ENCODE data around the gene KASH5. TPM values are rescaled to one million over a fixed set of nuclear protein-coding genes. Genes with fewer than 3 reads are reported as not detected.
"Not testable (repeated sequence)": the region's sequence is repeated elsewhere in the genome, so short reads cannot be mapped to it uniquely, and the experiment has no call there.

The KASH5 gene
- total and polyA plus RNA-seq, 2 of the 13 experiments (the other 11 are each of a cell fraction or from before 2014, with no cell fraction given) = not detected

- Histone ChIP-seq H3K27ac (ENCODE audit: extremely low read length, insufficient read depth, low read length) (no peak overlapping the region), H3K36me3 (replicated peaks in 1 of 2; ENCODE audit: control insufficient read depth in 1 of 2, insufficient read depth in 2 of 2, low read length in 2 of 2) (peaks cover 0 to 1% of the 10 kb centered on the region in 2 experiments; a peak in 1 of 5 replicates), H3K27me3 (ENCODE audit: control insufficient read depth in 1 of 2, insufficient read depth in 2 of 2, low read length in 2 of 2) (no peaks in the 10 kb centered on the region), H3K4me3 (replicated peaks in 1 of 3; ENCODE audit: insufficient read depth in 1 of 3, low read depth in 2 of 3, low read length in 3 of 3) (no peak overlapping the region), H3K9ac (ENCODE audit: insufficient read depth, low read depth, low read length) (no peak overlapping the region), H3K4me2 (ENCODE audit: low read depth, low read length) (no peak overlapping the region), H4K20me1 (ENCODE audit: insufficient read depth, low read length) (no peaks in the 10 kb centered on the region), H3K79me2 (ENCODE audit: insufficient read depth, low read length) (peaks cover 2% of the 10 kb centered on the region), H3K4me1 (ENCODE audit: insufficient read depth, low read length) (peaks cover 4% of the 10 kb centered on the region), H3K9me3 (ENCODE audit: low read length) (no peaks in the 10 kb centered on the region), H2AFZ (ENCODE audit: low read length) (no peak overlapping the region)
- in situ Hi-C loops (cut with HindIII; ENCODE audit: extremely low pct_ligation_motif_present, low pct_unique_long_range_greater_than_20kb) = no loop called here
- POLR2A ChIA-PET = interaction anchor here (1.3 kb wide), 1 partner anchor 8 kb away, joined by 3 read pairs; the partner anchor contains the start of gene PIH1D1
- 100% methylated on average over 3 of the region's 12 CpGs for WGBS (ENCODE audit: low lambda C conversion rate)
- ATAC-seq (no peak), DNase-seq (ENCODE audit: low spot score) (no peak), FAIRE-seq (no peak)
- no TSS peak for BruUV-seq (replicated peaks)
- CTCF ChIA-PET (ENCODE audit: low intra/inter-chr PET ratio, low total read pairs) = no interaction called here
- intact Hi-C loops (cut with micrococcal nuclease; ENCODE audit: unreplicated experiment) = no loop called here
- no peak for TF ChIP-seq SNAPC2 (CRISPR knock-in tag; IDR thresholded peaks at IDR 0.05)
- peak; percentile 50; the same call in 1 of the 2 replicates for TF ChIP-seq ZNF143 (CRISPR knock-in tag; IDR thresholded peaks at IDR 0.05)
- no peak for TF ChIP-seq MLXIP (CRISPR knock-in tag; IDR thresholded peaks at IDR 0.05; ENCODE audit: borderline replicate concordance)
These were observed 71.3 kb downstream of the KASH5 start for GRCh38 chr19:49459388-49459787.

GRCh38 chr19:49461130-49461529 lies 73.1 kb downstream of the KASH5 start:
- H3K4me1 ChIP-seq (ENCODE audit: insufficient read depth, low read length); CTCF ChIA-PET (ENCODE audit: low intra/inter-chr PET ratio, low total read pairs); FAIRE-seq; H3K36me3 ChIP-seq (replicated peaks in 1 of 2; ENCODE audit: control insufficient read depth in 1 of 2, insufficient read depth in 2 of 2, low read length in 2 of 2); H3K4me2 ChIP-seq (ENCODE audit: low read depth, low read length); H3K9me3 ChIP-seq (ENCODE audit: low read length); H4K20me1 ChIP-seq (ENCODE audit: insufficient read depth, low read length); H2AFZ ChIP-seq (ENCODE audit: low read length); BruUV-seq (replicated peaks); intact Hi-C loops (cut with micrococcal nuclease; ENCODE audit: unreplicated experiment); H3K4me3 ChIP-seq (replicated peaks in 1 of 3; ENCODE audit: insufficient read depth in 1 of 3, low read depth in 2 of 3, low read length in 3 of 3); POLR2A ChIA-PET; H3K9ac ChIP-seq (ENCODE audit: insufficient read depth, low read depth, low read length); DNase-seq (ENCODE audit: low spot score); H3K79me2 ChIP-seq (ENCODE audit: insufficient read depth, low read length); ATAC-seq; H3K27me3 ChIP-seq (ENCODE audit: control insufficient read depth in 1 of 2, insufficient read depth in 2 of 2, low read length in 2 of 2); in situ Hi-C loops (cut with HindIII; ENCODE audit: extremely low pct_ligation_motif_present, low pct_unique_long_range_greater_than_20kb): not testable (repeated sequence)
- no CpG with 5 or more reads among the region's 1 CpG for WGBS (ENCODE audit: low lambda C conversion rate)
- peak; percentile 95 for TF ChIP-seq ZSCAN22 (CRISPR knock-in tag; IDR thresholded peaks at IDR 0.05)
- peak overlapping the region; percentile 56 for H3K27ac ChIP-seq (ENCODE audit: extremely low read length, insufficient read depth, low read length)

Measured in HepG2 (cell line).